PC-9 (cell line): ENCODE measurements around the gene SLC22A12.

Source experiments
- EZH2 ChIP-seq: fragments of 200-600 bp; sonication (generic); IDR thresholded peaks from 2 replicates; pipeline ENCODE4 v1.8.0; 2017; ENCODE audit warnings: antibody characterized with exemption, low read depth
- TF ChIP-seq, protein P1 (sequence below): fragments of 200-600 bp; sonication (generic); conservative IDR thresholded peaks from 2 replicates; pipeline ENCODE4 v1.6.1; 2017; ENCODE audit warnings: mixed run types, antibody characterized with exemption, mild to moderate bottlenecking, moderate library complexity

DNA sequence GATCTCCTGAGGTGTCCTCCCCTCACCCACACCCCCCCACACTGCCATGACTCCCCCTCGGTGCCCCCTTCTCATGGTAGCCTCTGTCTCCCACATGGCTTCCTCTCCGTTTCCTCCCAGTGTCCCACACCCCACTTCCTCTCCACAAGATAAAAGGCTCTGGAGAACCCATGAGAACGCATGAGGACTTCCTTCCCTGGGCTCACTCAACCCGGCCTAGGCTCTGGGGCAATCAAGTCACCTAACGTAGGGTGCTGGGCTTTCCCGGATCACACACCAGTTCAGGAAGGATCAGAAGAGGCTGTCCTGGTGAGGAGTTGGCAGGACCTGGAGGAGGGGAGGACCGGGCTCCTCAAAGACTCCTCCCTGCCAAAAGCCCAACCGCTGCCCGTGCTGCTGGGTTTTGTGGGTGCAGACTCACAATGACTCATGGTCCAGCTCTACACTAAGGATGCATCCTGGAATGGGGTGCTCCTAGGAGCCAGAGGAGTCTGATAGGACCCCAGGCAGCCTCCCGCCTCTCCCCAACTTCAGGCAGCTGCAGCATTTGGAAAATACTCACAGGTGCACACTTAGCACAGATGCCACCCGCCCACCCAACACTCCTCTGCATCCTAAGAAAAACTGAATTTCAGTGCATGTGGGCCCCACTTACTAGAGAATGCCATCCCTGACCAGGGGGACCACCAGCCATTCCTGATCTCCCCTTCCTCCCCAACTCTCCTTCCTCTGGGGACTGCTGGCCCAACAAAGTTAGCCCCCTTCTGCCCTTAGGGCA is 21.0 kb downstream of the SLC22A12 start:
- TF ChIP-seq, protein P1, sequence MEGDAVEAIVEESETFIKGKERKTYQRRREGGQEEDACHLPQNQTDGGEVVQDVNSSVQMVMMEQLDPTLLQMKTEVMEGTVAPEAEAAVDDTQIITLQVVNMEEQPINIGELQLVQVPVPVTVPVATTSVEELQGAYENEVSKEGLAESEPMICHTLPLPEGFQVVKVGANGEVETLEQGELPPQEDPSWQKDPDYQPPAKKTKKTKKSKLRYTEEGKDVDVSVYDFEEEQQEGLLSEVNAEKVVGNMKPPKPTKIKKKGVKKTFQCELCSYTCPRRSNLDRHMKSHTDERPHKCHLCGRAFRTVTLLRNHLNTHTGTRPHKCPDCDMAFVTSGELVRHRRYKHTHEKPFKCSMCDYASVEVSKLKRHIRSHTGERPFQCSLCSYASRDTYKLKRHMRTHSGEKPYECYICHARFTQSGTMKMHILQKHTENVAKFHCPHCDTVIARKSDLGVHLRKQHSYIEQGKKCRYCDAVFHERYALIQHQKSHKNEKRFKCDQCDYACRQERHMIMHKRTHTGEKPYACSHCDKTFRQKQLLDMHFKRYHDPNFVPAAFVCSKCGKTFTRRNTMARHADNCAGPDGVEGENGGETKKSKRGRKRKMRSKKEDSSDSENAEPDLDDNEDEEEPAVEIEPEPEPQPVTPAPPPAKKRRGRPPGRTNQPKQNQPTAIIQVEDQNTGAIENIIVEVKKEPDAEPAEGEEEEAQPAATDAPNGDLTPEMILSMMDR = no peak
- no peak for TF ChIP-seq EZH2
